AG04449 (cell line): Measurements from ENCODE around the gene QPRT.
"Not testable (repeated sequence)": the region's sequence is repeated elsewhere in the genome, so short reads cannot be mapped to it uniquely, and the experiment has no call there.

Experiments used
- CTCF ChIA-PET: fragments of 350-600 bp; formaldehyde crosslinking; extraction: SDS; loops from one replicate; lab custom pipeline; 2021; ENCODE audit warnings: antibody characterized with exemption; lab: Yijun Ruan, JAX
- POLR2A ChIA-PET: fragments of 400-600, 350-600 bp; formaldehyde crosslinking; extraction: SDS; loops from one replicate; lab custom pipeline; 2020; ENCODE audit warnings: antibody characterized with exemption, inconsistent platforms; lab: Yijun Ruan, JAX
- DNase-seq: peaks from one replicate; pipeline ENCODE4 v3.0.0-alpha.2; 2010; ENCODE audit warnings: low read depth, low spot score
- H3K4me3 ChIP-seq: 2 replicates; pipeline ENCODE4 v1.5.1; 2011; ENCODE audit warnings: low read depth, mild to moderate bottlenecking, control low read depth, low read length
- CTCF ChIP-seq: IDR thresholded peaks from one replicate; pipeline ENCODE4 v1.5.1; 2011; ENCODE audit warnings: mild to moderate bottlenecking, moderate library complexity, low read length, control low read depth, inconsistent platforms; ENCODE audit not compliant: insufficient read depth; ENCODE audit errors: missing control alignments

The QPRT gene

GRCh38 chr16:29663016-29663806 lies 15.8 kb upstream of the QPRT start, which contains the start of gene SPN:
Gene SPN, plus strand, starts transcription at chr16:29663247. Its CDS starts 482 bp downstream, at chr16:29663729.
- POLR2A ChIA-PET, result no interaction called here
- DNase-seq, result no peak
- H3K4me3 ChIP-seq, result no peak within 1 kb of the TSS
- CTCF ChIA-PET, result interaction anchor here (1.0 kb wide), 1 partner anchor 37 kb away, joined by 4 read pairs; no protein-coding TSS in a partner anchor
- TF ChIP-seq CTCF, result no peak

DNA sequence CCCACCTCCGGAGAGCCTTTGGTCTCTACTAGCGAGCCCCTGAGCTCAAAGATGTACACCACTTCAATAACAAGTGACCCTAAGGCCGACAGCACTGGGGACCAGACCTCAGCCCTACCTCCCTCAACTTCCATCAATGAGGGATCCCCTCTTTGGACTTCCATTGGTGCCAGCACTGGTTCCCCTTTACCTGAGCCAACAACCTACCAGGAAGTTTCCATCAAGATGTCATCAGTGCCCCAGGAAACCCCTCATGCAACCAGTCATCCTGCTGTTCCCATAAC lies 15.2 kb upstream of the QPRT start:
- CTCF ChIA-PET, result interaction anchor here (1.0 kb wide), 1 partner anchor 37 kb away, joined by 4 read pairs; no protein-coding TSS in a partner anchor
- no peak overlapping the region for H3K4me3 ChIP-seq
- no peak for TF ChIP-seq CTCF
- POLR2A ChIA-PET, result no interaction called here
- DNase-seq, result no peak

- ChIA-PET POLR2A (no interaction called here), CTCF (interaction anchor here (1.0 kb wide), 1 partner anchor 36 kb away, joined by 4 read pairs; no protein-coding TSS in a partner anchor)
- no peak for DNase-seq
- no peak overlapping the region for H3K4me3 ChIP-seq
- no peak for TF ChIP-seq CTCF
Measured at GRCh38 chr16:29664091-29664921, 14.7 kb upstream of the QPRT start.

- DNase-seq, result no peak
- CTCF ChIA-PET, result no interaction called here
- no peak overlapping the region for H3K4me3 ChIP-seq
- POLR2A ChIA-PET, result no interaction called here
- TF ChIP-seq CTCF, result no peak
Measured at GRCh38 chr16:29665294-29666077, 13.5 kb upstream of the QPRT start.

DNA sequence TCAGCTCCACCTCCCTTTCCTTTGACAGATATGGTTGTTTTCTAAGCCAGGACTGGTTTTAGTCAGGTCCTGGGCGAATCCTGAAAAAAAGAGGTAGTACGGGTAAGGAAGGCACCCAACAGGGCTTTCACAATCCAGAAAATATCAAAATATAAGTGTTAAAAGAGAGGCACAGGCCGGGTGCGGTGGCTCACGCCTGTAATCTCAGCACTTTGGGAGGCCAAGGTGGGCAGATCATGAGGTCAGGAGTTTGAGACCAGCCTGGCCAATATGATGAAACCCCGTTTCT lies 11.7 kb upstream of the QPRT start:
- H3K4me3 ChIP-seq, DNase-seq, POLR2A ChIA-PET, CTCF ChIA-PET: not testable (repeated sequence)

GRCh38 chr16:29667755-29668154 lies 11.2 kb upstream of the QPRT start:
- ChIA-PET CTCF (no interaction called here), POLR2A (no interaction called here)
- H3K4me3 ChIP-seq, result no peak overlapping the region
- no peak for DNase-seq
- TF ChIP-seq CTCF, result no peak
